HepG2 (cell line): Measurements from ENCODE around the gene NPPB. TPM values are rescaled to one million over a fixed set of nuclear protein-coding genes. Genes with fewer than 3 reads are reported as not detected.
"Not testable (repeated sequence)": the region's sequence is repeated elsewhere in the genome, so short reads cannot be mapped to it uniquely, and the experiment has no call there.

Experiments used
- ATAC-seq: fragments of 200-7000 bp; cut with Tn5 transposase; 3 replicates; pipeline ENCODE4 v1.9.1; 2020; ENCODE audit warnings: mild to moderate bottlenecking, moderate library complexity
- BruUV-seq: library from RNA; stranded (reverse); fragments of 400-500 nt; replicated peaks from 2 replicates; lab custom pipeline; 2021; lab: Mats Ljungman, UMichigan
- CTCF ChIA-PET: fragments of 300-600 bp; formaldehyde crosslinking; extraction: SDS; loops from one replicate; lab custom pipeline; 2021; ENCODE audit warnings: low total read pairs, inconsistent platforms, low intra/inter-chr PET ratio; lab: Yijun Ruan, JAX
- POLR2A ChIA-PET: fragments of 350-600 bp; sonication (Branson Sonifier 250); formaldehyde crosslinking; loops from one replicate; lab custom pipeline; 2020; ENCODE audit warnings: antibody characterized with exemption, inconsistent platforms; lab: Yijun Ruan, JAX
- DNase-seq: peaks from one replicate; pipeline ENCODE4 v3.0.0-alpha.2; 2015; ENCODE audit warnings: low spot score
- FAIRE-seq: peaks from 3 replicates; lab custom pipeline; 2011; peaks lifted over from hg19 to GRCh38; lab: Jason Lieb, UNC
- H2AFZ ChIP-seq: one replicate; pipeline ENCODE4 v1.6.1; 2011; ENCODE audit warnings: low read length, inconsistent platforms
- H3K27ac ChIP-seq: fragments of 300-600 bp; 3 replicates; pipeline ENCODE4 v1.8.0; 2011; ENCODE audit warnings: mixed run types, mild to moderate bottlenecking, mixed read lengths, low read length, inconsistent platforms; ENCODE audit not compliant: insufficient read depth; ENCODE audit errors: extremely low read length
- H3K27me3 ChIP-seq, 2 experiments: fragments of 200-600 bp in 1 of 2; 2 replicates in 1 of 2; 3 replicates in 1 of 2; pipeline versions ENCODE4 v1.6.0 to v1.8.0; 2011; ENCODE audit warnings: low read length in 2 of 2, mild to moderate bottlenecking in 2 of 2, moderate library complexity in 2 of 2, inconsistent platforms in 1 of 2; ENCODE audit not compliant: insufficient read depth in 2 of 2, control insufficient read depth in 1 of 2
- H3K36me3 ChIP-seq, 2 experiments: fragments of 200-600 bp in 1 of 2; replicated peaks in 1 of 2; 2 replicates in 1 of 2; 3 replicates in 1 of 2; pipeline versions ENCODE4 v1.5.1 to v1.8.0; 2011; ENCODE audit warnings: low read length in 2 of 2, inconsistent platforms in 1 of 2; ENCODE audit not compliant: insufficient read depth in 2 of 2, control insufficient read depth in 1 of 2
- H3K4me1 ChIP-seq: 2 replicates; pipeline ENCODE4 v1.5.1; 2012; ENCODE audit warnings: low read length, inconsistent platforms; ENCODE audit not compliant: insufficient read depth
- H3K4me2 ChIP-seq: 2 replicates; pipeline ENCODE4 v1.6.0; 2011; ENCODE audit warnings: low read depth, low read length, inconsistent platforms
- H3K4me3 ChIP-seq, 3 experiments: fragments of 200-600 bp in 1 of 3; sonication (generic), shearing (Covaris generic) in 1 of 3; replicated peaks in 1 of 3; 2 replicates each; pipeline ENCODE4 v1.5.1; 2011 to 2016; ENCODE audit warnings: low read length in 3 of 3, inconsistent platforms in 2 of 3, low read depth in 2 of 3, mild to moderate bottlenecking in 2 of 3, control low read depth in 1 of 3, mixed read lengths in 1 of 3; ENCODE audit not compliant: insufficient read depth in 1 of 3
- H3K79me2 ChIP-seq: one replicate; pipeline ENCODE4 v1.6.1; 2011; ENCODE audit warnings: low read length, inconsistent platforms; ENCODE audit not compliant: insufficient read depth
- H3K9ac ChIP-seq: 2 replicates; pipeline ENCODE4 v1.6.0; 2011; ENCODE audit warnings: mild to moderate bottlenecking, low read depth, low read length, inconsistent platforms; ENCODE audit not compliant: insufficient read depth
- H3K9me3 ChIP-seq: 2 replicates; pipeline ENCODE4 v1.5.1; 2012; ENCODE audit warnings: mild to moderate bottlenecking, low read length
- H4K20me1 ChIP-seq: 2 replicates; pipeline ENCODE4 v1.6.0; 2011; ENCODE audit warnings: inconsistent platforms, mild to moderate bottlenecking, low read length, moderate library complexity; ENCODE audit not compliant: insufficient read depth
- FOXK1 ChIP-seq: sonication (generic); formaldehyde crosslinking; IDR thresholded peaks from 2 replicates; pipeline ENCODE4 v1.4.0; 2020; ENCODE audit warnings: low read depth, missing genetic modification reagents, borderline replicate concordance
- ZNF205 ChIP-seq: IDR thresholded peaks from 2 replicates; pipeline ENCODE4 v1.6.1; 2018; ENCODE audit warnings: missing biosample characterization, missing genetic modification reagents
- ZNF335 ChIP-seq: sonication (generic); formaldehyde crosslinking; IDR thresholded peaks from 2 replicates; pipeline ENCODE4 v1.4.0; 2020; ENCODE audit warnings: missing genetic modification reagents
- ZNF788 ChIP-seq: sonication (generic); formaldehyde crosslinking; IDR thresholded peaks from 2 replicates; pipeline ENCODE4 v1.5.0; 2020; ENCODE audit warnings: mild to moderate bottlenecking, missing genetic modification reagents, borderline replicate concordance
- WGBS: methylation state at CpG from one replicate; pipeline ENCODE4 v1.1.6; 2017; ENCODE audit warnings: low lambda C conversion rate; 5-methylcytosine and 5-hydroxymethylcytosine counted together
- in situ Hi-C: cut with HindIII; loops from 2 replicates; pipeline ENCODE4 v1.10.0; 2017; ENCODE audit warnings: low pct_unique_long_range_greater_than_20kb; ENCODE audit not compliant: extremely low pct_ligation_motif_present
- intact Hi-C: fragments of 100-400 bp; cut with micrococcal nuclease; formaldehyde crosslinking; loops from one replicate; pipeline ENCODE4 v1.10.0; 2022; ENCODE audit not compliant: unreplicated experiment
- polyA plus RNA-seq, 8 experiments: library from polyadenylated mRNA; depleted of rRNA in 3 of 8; stranded (reverse) in 7 of 8; unstranded in 1 of 8; fragments of >200 nt; fragmentation: Illumina TruSeq in 4 of 8; extraction: Trizol in 4 of 8; gene quantifications; 2 replicates each; pipeline versions ENCODE4 v1.2.1 to v1.2.3, GENCODE V29; 2011 to 2016; ENCODE audit warnings: low read depth in 4 of 8, missing spikeins in 1 of 8, mixed read lengths in 1 of 8; ENCODE audit not compliant: insufficient read depth in 1 of 8
- total RNA-seq, 5 experiments: library from RNA; depleted of rRNA; stranded (reverse); fragments of >200 nt; fragmentation: Illumina TruSeq; extraction: Trizol; gene quantifications; 2 replicates each; pipeline ENCODE4 v1.2.3, GENCODE V29; 2016; ENCODE audit warnings: low read depth in 1 of 5
- TF ChIP-seq, protein P1 (sequence below): sonication (generic); formaldehyde crosslinking; IDR thresholded peaks from 2 replicates; pipeline ENCODE4 v1.4.0; 2020; ENCODE audit warnings: missing genetic modification reagents, borderline replicate concordance

The NPPB gene
- total and polyA plus RNA-seq, 2 of the 13 experiments (the other 11 are each of a cell fraction or from before 2014, with no cell fraction given): 1.9 TPM; not detected in 1

GRCh38 chr1:11904978-11905377 is 46.2 kb upstream of the NPPB start (continued):
- no peak for TF ChIP-seq ZNF205 (CRISPR knock-in tag)
- no peak for TF ChIP-seq ZNF335
- TF ChIP-seq FOXK1 (CRISPR knock-in tag): no peak
- TF ChIP-seq, protein P1, sequence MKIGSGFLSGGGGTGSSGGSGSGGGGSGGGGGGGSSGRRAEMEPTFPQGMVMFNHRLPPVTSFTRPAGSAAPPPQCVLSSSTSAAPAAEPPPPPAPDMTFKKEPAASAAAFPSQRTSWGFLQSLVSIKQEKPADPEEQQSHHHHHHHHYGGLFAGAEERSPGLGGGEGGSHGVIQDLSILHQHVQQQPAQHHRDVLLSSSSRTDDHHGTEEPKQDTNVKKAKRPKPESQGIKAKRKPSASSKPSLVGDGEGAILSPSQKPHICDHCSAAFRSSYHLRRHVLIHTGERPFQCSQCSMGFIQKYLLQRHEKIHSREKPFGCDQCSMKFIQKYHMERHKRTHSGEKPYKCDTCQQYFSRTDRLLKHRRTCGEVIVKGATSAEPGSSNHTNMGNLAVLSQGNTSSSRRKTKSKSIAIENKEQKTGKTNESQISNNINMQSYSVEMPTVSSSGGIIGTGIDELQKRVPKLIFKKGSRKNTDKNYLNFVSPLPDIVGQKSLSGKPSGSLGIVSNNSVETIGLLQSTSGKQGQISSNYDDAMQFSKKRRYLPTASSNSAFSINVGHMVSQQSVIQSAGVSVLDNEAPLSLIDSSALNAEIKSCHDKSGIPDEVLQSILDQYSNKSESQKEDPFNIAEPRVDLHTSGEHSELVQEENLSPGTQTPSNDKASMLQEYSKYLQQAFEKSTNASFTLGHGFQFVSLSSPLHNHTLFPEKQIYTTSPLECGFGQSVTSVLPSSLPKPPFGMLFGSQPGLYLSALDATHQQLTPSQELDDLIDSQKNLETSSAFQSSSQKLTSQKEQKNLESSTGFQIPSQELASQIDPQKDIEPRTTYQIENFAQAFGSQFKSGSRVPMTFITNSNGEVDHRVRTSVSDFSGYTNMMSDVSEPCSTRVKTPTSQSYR: no peak
- TF ChIP-seq ZNF788 (CRISPR knock-in tag): no peak
- TF ChIP-seq, all 625 proteins: peak for 0

GRCh38 chr1:11904156-11904555 is 45.4 kb upstream of the NPPB start:
- H3K36me3 ChIP-seq, H3K27ac ChIP-seq, H3K4me3 ChIP-seq, H3K9ac ChIP-seq, FAIRE-seq, POLR2A ChIA-PET, H4K20me1 ChIP-seq, H3K79me2 ChIP-seq, intact Hi-C loops, H3K4me2 ChIP-seq, ATAC-seq, BruUV-seq, CTCF ChIA-PET, in situ Hi-C loops, DNase-seq, H3K9me3 ChIP-seq, H2AFZ ChIP-seq, H3K27me3 ChIP-seq: not testable (repeated sequence)
- H3K4me1 ChIP-seq: peaks cover 20% of the 10 kb centered on the region
- WGBS: 66% methylated on average over 4 of the region's 5 CpGs
